Effector CD4-positive, alpha-beta T cell (primary cell): ENCODE data around the gene TRIM9.

ENCODE experiments used
- DNase-seq: peaks from one replicate; pipeline ENCODE4 v3.0.0-alpha.2; 2020
- total RNA-seq: gene quantifications from one replicate; lab custom pipeline; 2026; lab: John Stamatoyannopoulos, UW

TRIM9 gene
- 0.94 reads per million for total RNA-seq

DNA sequence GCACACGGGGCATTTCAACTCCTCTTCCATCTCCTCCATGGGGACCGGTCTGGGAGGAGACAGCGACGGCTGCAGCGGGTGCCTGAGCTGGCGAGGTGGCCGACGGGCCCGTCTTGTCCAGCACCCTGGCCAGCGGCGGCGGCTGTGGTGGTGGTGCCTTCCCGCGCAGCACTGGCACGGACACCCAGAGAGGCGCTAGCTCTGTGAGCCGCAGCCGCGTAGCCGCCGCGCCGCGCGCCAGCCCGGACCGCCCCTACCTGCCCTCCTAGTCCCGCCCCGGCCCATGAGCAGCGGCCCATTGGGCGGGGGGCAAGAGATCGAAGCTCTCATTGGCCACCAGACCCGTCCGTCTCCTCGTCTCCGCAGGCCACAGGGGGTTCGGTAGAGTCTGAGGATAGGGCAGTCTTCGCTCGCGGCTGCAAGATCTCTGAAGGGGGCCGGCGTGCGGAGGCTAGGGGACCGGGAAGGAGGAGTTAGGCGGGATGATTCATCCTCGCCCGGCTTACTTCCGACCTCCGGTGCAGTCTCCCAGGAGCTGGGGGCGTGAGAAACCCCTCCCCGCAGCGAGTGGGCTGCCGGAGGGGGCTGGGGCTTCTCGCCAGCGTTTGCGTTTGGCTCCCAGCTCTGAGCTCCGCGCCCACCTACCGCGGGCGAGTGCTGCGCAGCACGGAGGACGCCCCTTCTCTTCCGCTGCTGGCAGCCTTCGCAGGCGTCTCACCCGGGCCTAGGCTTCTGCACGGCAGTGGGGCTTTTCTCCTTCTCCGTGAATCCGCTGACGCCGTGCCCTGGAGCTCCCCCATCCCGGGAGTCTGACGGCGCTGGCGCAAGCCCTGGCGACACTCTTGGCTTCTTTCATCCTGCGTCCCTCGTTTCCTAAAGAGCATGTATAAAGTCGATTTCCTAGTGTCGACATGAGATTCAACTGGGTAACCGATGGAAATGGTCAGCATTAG, at the start of gene TRIM9:
TRIM9 (minus strand) TSS at position 205 of the 953 bp plus-strand sequence; CDS start at position 39, 166 bp downstream.
- DNase-seq = peak; percentile 80

DNA sequence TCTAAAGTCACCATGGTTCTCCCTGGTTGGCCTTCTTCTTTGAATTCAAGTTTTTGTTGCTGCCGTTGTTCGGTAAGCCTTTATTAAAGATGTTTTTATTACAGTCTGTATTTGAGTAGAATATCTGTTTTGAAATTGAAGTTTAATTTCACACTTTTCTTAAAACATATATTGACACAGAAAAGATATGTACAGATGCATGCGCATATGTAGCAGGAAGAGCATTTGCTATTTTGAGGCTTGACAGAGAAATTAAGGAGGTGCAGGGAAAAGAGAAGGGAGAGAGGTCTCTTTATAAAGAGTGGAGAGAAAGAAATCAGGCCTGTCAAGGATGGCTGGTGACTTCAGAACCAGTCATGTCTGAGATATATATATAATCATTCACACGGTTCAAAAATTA, 46.0 kb upstream of the TRIM9 start:
- DNase-seq = no peak

DNA sequence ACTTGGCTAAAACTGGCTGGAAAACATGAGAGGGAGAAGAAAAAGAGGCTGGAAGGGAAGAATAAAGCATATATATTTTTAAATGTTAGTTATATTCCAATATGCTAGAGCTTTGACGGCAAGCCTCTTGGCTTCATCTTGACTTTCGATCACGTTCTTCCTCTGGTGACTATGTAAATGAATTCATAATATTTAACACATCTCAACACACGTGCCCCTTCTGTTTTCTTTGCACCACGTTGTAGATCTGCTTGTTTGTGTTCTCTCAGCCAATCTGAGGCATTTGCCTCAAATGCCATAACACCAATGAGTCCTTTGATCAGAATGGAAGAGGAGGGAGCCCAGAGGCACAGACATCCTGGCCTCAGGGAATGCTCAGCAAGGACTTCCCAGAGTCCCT, 45.4 kb upstream of the TRIM9 start:
- no peak for DNase-seq

DNA sequence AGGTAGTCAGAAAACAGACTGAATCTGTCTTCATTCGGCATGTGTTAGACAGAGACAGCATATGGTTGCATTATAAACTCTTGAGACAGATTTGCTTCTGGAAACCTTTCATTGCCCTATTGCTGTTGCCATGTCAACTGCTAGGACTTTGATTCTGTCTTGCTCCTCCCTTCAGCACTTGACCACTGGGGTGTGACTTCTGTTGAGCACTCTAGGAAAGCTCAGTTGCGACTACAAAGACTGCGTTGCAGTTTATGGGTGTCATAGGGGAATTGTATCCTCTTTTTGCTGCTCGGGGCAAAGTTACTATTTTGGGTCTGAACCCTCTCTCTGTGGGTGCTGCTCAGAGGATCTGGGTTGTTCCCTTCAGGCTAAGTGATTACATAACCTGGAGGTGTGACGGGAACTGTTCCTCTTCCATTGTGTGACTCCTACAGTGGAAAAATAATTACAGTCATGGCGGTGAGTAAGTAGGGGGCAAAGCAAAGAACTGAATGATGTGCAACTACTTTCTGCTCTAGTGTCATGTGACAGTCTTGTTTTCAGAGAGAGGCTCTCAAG, 44.3 kb upstream of the TRIM9 start:
- no peak for DNase-seq

DNA sequence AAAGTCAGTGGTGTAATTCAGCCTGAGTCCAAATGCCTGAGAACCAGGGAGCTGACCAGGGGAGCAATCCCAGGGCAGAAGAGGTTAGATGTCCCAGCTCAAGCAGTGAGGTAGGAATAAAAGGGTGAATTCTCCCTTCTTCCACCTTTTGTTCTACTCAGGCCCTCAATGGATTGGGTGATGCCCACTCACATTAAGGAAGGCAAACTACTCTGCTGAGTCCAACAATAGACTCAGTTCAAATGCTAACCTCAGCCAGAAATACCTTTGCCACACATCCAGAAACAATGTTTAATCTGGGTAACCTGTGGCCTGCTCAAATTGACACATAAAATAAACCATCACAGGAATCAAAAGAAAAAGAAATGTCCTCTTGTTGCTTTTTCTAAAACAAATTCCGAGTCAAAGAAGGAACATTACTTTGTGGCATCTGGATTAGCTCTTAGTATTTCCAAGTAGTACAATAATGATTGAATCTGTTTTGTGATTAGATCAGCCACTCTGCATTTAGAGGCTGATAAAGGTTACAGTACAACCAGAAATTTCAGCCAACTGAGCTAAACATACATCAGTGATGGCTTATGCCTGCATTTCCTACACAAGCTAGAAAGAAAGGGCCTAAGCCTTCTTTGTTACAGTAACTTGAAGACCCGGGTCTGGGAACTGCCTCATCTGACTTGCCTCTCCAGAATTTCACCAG, 43.6 kb upstream of the TRIM9 start:
- DNase-seq = no peak

DNA sequence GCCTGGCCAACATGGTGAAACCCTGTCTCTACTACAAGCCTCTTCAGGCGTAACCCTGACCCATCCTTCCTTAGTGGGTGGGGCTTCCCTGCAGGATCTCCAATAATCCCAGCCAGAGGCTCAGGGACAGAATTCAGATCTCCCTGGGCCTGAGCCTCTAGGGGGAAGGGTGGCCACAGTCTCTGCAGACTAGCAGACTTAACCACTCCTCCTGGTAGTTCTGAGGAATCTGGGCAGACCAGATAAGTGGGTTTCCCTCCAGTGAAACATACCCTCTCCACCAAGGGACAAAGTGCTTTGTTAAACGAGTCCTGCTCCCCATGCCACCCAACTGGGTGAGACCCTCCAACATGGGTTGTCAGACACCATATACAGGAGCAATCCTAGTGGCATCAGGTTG, 36.6 kb upstream of the TRIM9 start:
- no peak for DNase-seq

DNA sequence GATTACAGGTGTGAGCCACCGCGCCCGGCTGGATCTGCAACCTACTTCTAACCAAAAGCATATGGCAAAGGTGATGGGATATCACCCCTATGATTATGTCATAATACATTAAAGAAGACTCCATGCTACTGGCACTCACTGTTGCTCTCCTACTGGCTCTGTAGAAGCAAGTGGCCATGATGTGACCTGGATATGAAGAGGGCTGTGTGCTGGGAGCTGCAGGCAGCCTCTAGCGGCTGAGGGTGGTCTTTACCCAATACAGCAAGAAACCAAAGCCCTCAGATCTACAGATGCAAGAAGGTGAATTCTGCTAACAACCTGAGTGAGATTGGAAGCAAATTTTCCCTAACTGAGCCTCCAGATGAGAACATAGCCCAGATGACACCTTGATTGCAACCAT, 34.2 kb upstream of the TRIM9 start:
- DNase-seq = no peak

DNA sequence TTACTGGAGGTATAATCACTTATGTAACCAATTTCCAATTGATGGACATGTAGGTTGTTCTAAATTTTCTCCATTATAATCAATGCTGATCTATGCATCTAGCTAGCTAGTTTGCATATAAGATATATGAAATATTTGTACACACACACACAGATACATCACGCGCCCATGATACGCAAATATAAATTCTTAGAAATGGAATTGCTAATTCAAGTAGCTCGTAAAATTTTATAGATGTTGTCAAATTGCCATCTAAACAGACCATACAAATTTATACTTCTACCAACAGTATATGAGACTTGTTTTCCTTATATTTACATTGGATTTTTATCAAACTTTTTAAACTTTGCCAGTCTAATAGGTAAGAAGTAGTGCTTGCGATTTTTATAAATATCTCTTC, 29.1 kb upstream of the TRIM9 start:
- DNase-seq = no peak

DNA sequence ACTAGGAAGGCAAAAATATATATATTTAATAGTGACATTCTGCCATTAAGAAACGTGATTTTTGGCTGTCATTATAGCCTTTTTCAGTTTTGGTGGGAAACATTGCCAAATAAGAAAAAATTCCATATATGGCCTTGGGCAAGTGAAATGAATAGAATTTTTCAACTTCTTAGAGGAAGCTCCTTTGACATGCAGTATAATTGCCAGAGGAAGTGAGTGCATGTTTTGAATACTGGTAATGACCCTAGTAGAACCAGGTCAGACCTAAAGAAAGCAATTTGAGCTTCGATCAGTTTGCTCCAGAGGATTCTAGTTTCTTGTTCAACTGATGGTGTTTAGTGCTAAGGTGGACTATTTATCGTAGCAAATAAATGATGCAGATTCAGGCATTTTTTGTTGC, 26.2 kb upstream of the TRIM9 start:
- DNase-seq = no peak

DNA sequence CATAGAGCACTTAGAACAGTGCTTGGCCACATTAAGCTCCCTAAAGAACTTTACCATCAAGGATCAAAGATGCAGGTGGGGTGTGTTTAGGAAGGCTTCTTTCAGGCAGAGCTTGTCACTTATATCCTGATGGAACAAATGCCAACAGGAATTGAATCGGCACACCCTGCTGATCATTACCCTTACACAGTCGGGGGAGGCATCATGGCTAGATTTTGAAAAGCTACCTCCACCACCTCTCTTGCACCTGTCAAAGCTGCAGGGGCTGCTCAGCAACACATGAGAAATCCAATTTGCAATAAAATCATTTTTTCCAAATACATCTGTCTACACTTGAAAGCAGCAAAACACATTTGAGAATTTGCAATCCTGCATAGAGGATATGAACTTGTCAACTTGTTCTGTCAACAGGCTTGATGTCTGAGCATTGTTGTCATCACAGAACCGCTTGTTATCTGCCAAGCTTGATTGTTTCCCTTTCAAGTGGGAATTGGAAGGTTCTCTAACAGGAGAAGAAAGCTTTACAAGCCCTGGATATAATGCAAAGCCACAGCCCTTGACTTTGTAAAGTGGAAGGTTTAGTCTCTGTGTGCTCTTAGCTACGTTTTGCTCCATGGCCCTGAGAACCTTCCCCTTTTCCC, 24.6 kb upstream of the TRIM9 start:
- no peak for DNase-seq

DNA sequence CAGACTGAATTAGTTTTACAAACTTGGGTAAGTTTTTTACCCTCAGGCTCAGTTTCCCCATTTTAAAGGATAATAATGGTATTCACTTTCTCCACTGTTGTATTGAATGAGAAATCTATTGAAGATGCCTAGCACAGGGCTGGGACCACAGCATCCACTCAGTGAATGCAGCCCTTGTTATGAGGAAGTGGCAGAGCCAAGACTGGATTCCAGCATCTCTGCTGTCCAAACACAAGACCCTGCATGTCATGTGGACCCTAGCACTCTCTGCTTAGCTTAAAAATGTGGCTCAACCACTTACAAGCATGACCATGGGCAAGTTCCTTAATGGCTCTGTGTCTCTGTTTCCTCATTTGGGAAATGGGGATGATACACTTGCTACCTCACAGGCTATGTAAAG, 24.1 kb upstream of the TRIM9 start:
- DNase-seq = no peak

DNA sequence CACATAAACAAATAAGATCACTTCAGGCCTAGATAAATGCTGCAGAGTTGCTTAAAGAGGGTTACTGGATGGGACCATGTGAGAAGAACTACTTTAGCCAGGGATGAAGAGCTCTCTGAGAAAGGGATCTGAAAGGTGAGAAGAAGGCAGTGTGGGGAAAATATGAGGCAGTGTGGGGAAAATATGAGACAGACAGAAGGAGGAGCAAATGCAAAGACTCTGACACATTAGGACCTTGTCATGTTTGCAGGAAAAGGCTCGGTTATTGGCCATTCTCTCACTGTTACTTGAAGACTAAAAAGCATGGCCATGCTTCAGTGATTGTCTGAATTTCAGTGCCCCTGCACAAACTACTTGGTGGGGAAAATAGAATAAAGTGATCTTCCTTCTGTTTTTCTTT, 22.7 kb upstream of the TRIM9 start:
- DNase-seq = no peak

DNA sequence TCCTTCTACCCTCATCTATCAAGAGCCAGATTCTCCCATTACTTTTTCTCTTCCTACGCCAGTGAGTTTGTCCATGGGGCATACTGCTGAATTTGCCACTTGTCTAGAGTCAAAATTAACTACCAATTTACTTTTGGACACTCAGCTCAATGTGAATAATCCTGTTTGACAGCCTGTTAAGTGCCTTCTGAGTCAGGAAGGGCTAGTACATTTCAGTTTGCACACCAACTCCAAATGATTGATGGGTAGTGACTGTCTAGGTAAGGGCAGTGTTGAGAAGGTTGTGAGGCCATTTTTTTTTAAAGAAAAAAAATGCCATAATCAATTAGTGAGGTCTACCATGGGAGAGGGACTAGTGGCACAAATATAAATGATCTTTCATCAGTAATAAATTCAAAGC, 21.8 kb upstream of the TRIM9 start:
- DNase-seq = no peak

DNA sequence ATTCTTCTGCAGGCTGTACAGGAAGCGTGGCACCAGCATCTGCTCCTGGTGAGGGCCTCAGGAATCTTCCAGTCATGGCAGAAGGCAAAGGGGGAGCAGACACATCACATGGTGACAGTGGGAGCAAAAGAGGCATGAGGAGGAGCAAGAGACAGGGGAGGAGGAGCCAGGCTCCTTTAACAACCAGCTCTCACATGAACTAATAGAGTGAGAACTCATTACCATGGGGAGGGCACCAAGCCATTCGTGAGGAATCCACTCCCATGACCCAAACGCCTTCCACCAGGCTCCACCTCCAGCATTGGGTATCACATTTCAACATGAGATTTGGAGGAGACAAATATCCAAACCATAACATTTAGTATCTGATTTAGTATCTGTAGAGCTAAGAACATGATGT, 14.7 kb upstream of the TRIM9 start:
- no peak for DNase-seq

DNA sequence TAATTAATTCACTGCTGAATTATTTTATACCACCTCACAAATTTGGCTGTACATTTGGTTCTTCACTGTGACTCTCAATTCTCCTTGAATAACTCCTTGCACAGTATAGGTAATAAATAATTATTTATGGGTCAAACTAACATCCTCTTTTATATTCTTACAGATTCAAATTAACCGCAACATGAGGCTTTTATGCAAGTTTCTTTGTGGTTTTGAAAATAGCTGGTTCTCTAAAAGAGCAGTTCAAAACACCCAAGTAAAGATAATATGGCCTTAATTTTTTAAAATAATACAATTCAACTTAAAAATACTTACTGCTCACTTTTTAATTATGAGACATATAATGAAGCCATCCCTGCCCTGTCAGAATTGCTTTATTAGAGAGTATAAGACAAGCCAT, 12.9 kb upstream of the TRIM9 start:
- DNase-seq = no peak

DNA sequence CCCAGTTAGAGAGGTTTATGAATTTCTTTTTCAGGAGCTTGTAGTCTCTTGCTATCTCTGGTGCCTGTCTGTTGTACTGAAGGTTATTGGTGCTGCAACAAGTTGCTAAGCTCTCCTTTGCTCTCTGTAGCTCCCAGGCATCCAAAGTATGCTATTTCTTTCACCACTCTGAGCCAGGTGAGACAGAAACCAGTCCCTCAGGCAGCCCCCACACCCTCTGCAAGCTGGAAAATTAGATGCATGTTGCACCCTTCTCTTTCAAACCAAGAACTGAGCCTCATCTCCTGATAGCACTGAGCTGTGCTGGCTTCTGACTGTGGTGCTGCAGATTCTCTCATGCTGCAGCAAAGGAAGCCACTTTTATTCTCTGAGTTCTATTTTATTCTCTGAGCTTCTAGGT, 9.6 kb upstream of the TRIM9 start:
- DNase-seq = no peak

DNA sequence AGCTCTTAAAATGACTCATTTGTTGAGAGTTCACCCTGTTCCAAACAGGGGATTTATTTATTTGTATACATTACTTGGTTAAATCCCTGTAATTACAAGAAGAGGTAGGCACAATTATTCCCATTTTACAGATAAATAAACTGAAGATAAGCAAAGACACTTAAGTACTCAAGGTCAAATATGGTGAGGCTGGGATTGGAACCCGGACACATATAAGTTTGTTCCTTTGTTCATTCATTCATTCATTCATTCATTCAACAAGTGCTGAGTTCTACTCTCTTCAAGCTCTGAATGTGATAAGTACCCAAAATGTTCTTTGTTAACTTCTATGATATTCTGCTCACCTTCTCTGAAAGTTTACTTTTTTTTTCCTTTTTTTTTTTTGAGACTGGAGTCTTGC, 2.4 kb upstream of the TRIM9 start:
- no peak for DNase-seq

DNA sequence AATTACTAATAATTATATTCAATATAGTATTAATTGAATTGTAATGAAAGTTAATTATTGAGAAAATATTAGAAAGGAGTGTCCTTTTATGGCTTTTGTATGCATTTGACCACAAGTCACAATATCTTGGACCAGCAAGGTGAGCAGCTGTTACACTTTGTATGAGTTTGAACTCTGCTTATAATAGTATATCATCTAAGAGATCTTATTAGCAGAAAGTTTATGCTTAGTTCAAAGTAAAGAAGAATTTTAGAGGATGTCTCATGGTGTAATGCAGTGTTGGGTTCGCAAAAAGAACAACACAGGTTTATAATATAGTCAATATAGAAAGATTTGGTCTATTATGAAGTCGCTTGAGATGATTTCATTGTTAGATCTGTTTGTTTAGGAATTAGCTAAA, 2.0 kb upstream of the TRIM9 start:
- DNase-seq = no peak

DNA sequence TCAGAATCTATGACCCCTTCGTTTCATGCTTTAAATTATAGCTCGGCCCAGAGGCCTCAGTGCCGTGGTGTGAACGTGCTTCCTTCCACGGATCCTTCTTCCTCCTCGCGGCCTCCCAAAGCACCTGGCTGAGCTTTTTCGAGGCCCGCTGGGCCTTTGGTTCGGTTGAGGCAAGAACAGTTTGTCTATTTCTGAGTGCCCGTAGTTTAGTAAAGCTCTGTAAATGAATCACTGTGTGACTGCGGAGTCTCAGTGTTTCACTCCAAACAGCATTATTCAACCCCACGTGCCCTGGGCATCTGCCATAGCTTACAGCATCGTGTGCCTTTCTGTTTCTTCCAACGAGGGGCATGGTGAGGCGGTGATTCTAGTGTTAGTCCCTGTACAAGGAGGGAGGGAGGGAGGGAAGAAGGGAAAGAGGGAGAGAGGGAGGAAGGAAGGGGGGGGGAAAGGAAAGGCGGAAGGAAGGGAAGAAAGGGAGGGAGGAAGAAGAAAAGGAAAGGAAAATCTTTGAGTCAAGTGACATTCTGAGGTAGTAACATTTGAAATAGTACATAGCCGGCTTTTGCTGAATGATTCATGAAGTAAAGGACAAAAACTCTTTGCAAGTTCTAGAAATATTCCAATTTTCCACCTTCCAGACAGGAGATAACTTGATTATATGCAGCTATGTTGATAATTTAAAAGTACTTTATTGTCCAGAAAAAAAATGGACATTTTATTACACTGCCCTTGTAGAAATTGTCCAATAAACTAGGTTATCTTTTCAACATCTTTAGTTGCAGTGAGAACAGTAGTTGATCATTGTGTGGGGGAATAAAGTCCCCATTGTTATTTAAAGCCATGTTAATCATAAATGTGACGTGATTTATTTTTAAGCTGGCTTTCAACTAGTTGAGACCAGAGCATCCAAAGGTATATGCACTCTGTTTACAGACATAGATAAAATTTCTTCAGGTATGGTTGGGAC, 1.2 kb upstream of the TRIM9 start:
- DNase-seq = no peak

DNA sequence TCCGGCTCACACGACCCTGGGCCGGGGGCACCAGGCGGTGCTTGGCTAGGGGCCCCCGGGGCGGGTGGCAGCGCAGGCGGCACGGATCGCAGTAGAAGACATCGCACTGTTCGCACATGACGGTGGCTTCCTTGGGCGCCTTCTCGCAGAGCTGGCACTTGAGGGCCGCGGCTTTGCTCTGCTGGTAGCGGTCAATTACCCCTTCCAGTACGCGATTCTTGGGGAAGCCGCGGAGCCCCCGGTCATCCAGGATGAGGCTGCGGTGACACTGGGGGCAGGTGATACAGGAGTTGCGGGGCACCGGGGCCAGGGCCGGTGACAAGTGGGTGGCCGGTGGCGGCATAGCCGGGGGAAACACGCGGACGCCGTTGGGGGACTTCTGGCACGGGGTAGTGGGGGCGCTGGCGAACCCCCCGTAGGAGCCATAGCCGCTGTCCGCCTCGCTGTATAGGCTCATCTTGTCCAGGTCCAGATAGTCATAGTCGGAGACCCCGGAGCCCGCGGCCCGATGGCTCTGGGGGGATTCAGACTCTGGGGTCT, 553 bp downstream of the TRIM9 start:
- DNase-seq = no peak

DNA sequence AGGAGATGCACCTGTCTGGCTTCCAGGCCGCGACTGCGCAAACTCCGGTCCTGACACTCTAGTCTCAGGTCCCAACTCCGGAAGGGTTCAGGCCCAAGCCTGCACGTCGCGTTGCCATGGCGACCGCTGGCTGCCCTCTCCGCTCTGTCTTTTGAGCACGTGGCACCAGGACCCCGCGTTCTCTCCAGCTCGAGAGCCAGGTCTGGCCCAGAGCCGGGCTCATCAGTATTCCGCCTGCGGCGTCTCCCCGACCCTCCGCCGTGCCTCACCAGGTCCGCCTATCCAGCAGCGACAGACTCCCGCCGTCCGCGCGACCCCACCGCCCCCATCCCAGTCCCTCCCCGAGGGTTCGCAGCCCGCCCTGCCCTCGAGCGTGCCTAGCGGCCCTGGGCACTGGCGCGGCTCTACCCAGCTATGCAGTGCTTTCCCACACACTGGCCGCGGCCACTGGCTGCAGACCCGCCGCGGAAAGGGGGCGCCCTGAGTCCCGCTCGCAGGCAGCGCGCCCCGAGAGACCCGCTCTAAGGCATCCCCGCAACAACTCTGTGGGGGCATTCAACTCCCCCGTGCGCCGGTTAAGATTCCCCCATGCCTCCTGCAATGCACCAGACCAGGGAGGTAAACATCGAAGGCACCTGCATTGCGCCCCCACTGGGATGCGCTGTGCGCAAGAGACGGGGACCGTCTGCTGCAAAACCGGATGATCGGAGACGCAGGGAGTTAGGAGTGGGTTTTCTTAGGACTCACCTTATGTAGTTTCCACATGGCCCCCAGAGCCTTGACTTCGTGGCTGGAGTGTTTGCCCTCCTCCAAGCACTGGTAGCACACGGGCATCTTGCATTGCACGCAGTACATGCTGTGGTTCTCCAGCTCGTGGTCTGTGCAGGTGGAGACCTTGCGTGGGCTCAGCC, 1.3 kb downstream of the TRIM9 start:
- DNase-seq = peak; percentile 28
